Measurements from ENCODE around the gene COLEC12. TPM values are rescaled to one million over a fixed set of nuclear protein-coding genes. Genes with fewer than 3 reads are reported as not detected.

The COLEC12 gene
- total RNA-seq, 1 experiment from 2014 or later, result 0.03 TPM

DNA sequence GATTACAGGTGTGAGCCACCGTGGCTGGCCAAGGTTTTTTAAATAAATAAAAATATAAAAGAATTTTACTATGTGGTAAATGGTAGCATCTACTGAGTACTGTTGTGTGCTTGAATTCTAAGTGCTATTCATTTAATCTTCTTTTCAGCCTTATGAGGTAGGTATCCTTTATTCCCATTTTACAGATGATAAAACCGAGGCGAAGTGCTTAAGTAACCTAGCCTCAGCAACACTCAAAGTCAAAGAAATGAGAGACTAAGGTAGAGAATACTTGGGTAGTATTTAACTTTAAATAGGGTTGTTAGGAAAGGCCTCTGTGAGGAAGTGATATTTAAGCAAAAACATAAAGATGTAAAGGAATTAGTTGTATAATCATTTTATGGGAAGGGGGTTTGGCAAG is 227.0 kb downstream of the COLEC12 start:
- POLR2A ChIA-PET, result no interaction called here
- no peak overlapping the region for H3K4me3 ChIP-seq (ENCODE audit: low read depth in 2 of 2, low read length in 2 of 2)
- CTCF ChIA-PET, result no interaction called here
- no peak overlapping the region for H3K27ac ChIP-seq (ENCODE audit: low read length)
- H3K4me1 ChIP-seq (ENCODE audit: control insufficient read depth, insufficient read depth, low read length), result peaks cover 3% of the 10 kb centered on the region
- H3K9me3 ChIP-seq (ENCODE audit: control insufficient read depth, insufficient read depth, low read depth, low read length), result no peaks in the 10 kb centered on the region
- no TSS peak for BruUV-seq (replicated peaks)
- in situ Hi-C loops (cut with HindIII; ENCODE audit: low pct_unique_long_range_greater_than_20kb, low sequenced_read_pairs), result no loop called here
- DNase-seq (ENCODE audit: low read depth, low spot score) (no peak), ATAC-seq (no peak)
- no peak for TF ChIP-seq SIN3A (IDR thresholded peaks at IDR 0.05; ENCODE audit: borderline replicate concordance, insufficient read depth, low read depth, low read length)
- TF ChIP-seq POLR2AphosphoS5 (IDR thresholded peaks at IDR 0.05; ENCODE audit: low read depth, low read length), result no peak
- no peak for TF ChIP-seq TCF7L2 (IDR thresholded peaks at IDR 0.05; ENCODE audit: low read depth, low read length)
- TF ChIP-seq CTCF (IDR thresholded peaks at IDR 0.05), result no peak
- no peak for TF ChIP-seq REST (IDR thresholded peaks at IDR 0.05; ENCODE audit: insufficient read depth in 1 of 2, low read depth in 2 of 2, low read length in 1 of 2)
- intact Hi-C loops (cut with micrococcal nuclease; ENCODE audit: unreplicated experiment), result no loop called here
- no peaks in the 10 kb centered on the region; the same call in 1 of the 2 replicates for H3K27me3 ChIP-seq (ENCODE audit: control insufficient read depth, insufficient read depth, low read length)
- H3K36me3 ChIP-seq (ENCODE audit: control insufficient read depth, insufficient read depth, low read length), result no peaks in the 10 kb centered on the region; the same call in 1 of the 2 replicates

GRCh38 chr18:272650-273049 is 227.9 kb downstream of the COLEC12 start:
- no peaks in the 10 kb centered on the region; the same call in 1 of the 2 replicates for H3K36me3 ChIP-seq (ENCODE audit: control insufficient read depth, insufficient read depth, low read length)
- no TSS peak for BruUV-seq (replicated peaks)
- in situ Hi-C loops (cut with HindIII; ENCODE audit: low pct_unique_long_range_greater_than_20kb, low sequenced_read_pairs), result no loop called here
- no peaks in the 10 kb centered on the region for H3K9me3 ChIP-seq (ENCODE audit: control insufficient read depth, insufficient read depth, low read depth, low read length)
- no peak for ATAC-seq
- no peak overlapping the region for H3K27ac ChIP-seq (ENCODE audit: low read length)
- TF ChIP-seq REST (IDR thresholded peaks at IDR 0.05; ENCODE audit: insufficient read depth in 1 of 2, low read depth in 2 of 2, low read length in 1 of 2) (no peak), CTCF (IDR thresholded peaks at IDR 0.05) (no peak), POLR2AphosphoS5 (IDR thresholded peaks at IDR 0.05; ENCODE audit: low read depth, low read length) (no peak), SIN3A (IDR thresholded peaks at IDR 0.05; ENCODE audit: borderline replicate concordance, insufficient read depth, low read depth, low read length) (no peak), TCF7L2 (IDR thresholded peaks at IDR 0.05; ENCODE audit: low read depth, low read length) (no peak)
- no peaks in the 10 kb centered on the region; the same call in 1 of the 2 replicates for H3K27me3 ChIP-seq (ENCODE audit: control insufficient read depth, insufficient read depth, low read length)
- peaks cover 3% of the 10 kb centered on the region for H3K4me1 ChIP-seq (ENCODE audit: control insufficient read depth, insufficient read depth, low read length)
- DNase-seq (ENCODE audit: low read depth, low spot score), result no peak
- no peak overlapping the region for H3K4me3 ChIP-seq (ENCODE audit: low read depth in 2 of 2, low read length in 2 of 2)
- ChIA-PET CTCF (no interaction called here), POLR2A (interaction anchor here (0.6 kb wide), 1 partner anchor 25 kb away, joined by 8 read pairs; no protein-coding TSS in a partner anchor)
- intact Hi-C loops (cut with micrococcal nuclease; ENCODE audit: unreplicated experiment), result no loop called here

All from Panc1 (cell line).